OCI-LY7 (cell line): ENCODE results near the gene ZNF490. TPM values are rescaled to one million over a fixed set of nuclear protein-coding genes. Genes with fewer than 3 reads are reported as not detected.

Experiments
- BruUV-seq: library from RNA; stranded (reverse); fragments of 400-500 nt; replicated peaks from 2 replicates; lab custom pipeline; 2021; lab: Mats Ljungman, UMichigan
- CTCF ChIA-PET: fragments of 300-600 bp; sonication (Branson Sonifier 250); formaldehyde crosslinking; loops from one replicate; lab custom pipeline; 2022; ENCODE audit warnings: antibody characterized with exemption; ENCODE audit not compliant: unreplicated experiment; lab: Charles Lee
- POLR2A ChIA-PET: fragments of 300-600 bp; sonication (Branson Sonifier 250); formaldehyde crosslinking; loops from one replicate; lab custom pipeline; 2022; ENCODE audit warnings: antibody characterized with exemption; lab: Charles Lee
- DNase-seq: peaks from one replicate; pipeline ENCODE4 v3.0.0-alpha.2; 2015; ENCODE audit warnings: low spot score
- H2AFZ ChIP-seq: fragments of 200-600 bp; sonication (generic), shearing (Covaris generic); 2 replicates; pipeline ENCODE4 v1.6.1; 2014; ENCODE audit warnings: mild to moderate bottlenecking, antibody characterized with exemption, low read length, moderate library complexity
- H3K27ac ChIP-seq: fragments of 200-600 bp; sonication (generic); 2 replicates; pipeline ENCODE4 v1.5.1; 2014; ENCODE audit warnings: mixed run types, low read depth, mild to moderate bottlenecking, moderate library complexity, low read length, inconsistent platforms; ENCODE audit not compliant: poor library complexity, severe bottlenecking
- H3K36me3 ChIP-seq: fragments of 200-600 bp; sonication (generic); 2 replicates; pipeline ENCODE4 v1.6.1; 2014; ENCODE audit warnings: mild to moderate bottlenecking, antibody characterized with exemption, low read length, moderate library complexity, mixed read lengths; ENCODE audit not compliant: insufficient read depth
- H3K4me1 ChIP-seq: fragments of 200-600 bp; sonication (generic); 2 replicates; pipeline ENCODE4 v1.5.1; 2014; ENCODE audit warnings: mild to moderate bottlenecking, low read length; ENCODE audit not compliant: insufficient read depth, poor library complexity, severe bottlenecking
- H3K4me2 ChIP-seq: fragments of 200-600 bp; sonication (generic); 2 replicates; pipeline ENCODE4 v1.6.1; 2014; ENCODE audit warnings: mild to moderate bottlenecking, low read length
- H3K4me3 ChIP-seq: fragments of 200-600 bp; sonication (generic); 2 replicates; pipeline ENCODE4 v1.5.1; 2014; ENCODE audit warnings: mild to moderate bottlenecking, low read depth, low read length; ENCODE audit not compliant: poor library complexity, severe bottlenecking
- H3K79me2 ChIP-seq: fragments of 200-600 bp; sonication (generic); 2 replicates; pipeline ENCODE4 v1.6.1; 2016; ENCODE audit warnings: low read depth, mild to moderate bottlenecking, low read length, moderate library complexity, mixed read lengths; ENCODE audit not compliant: insufficient read depth
- H3K9me2 ChIP-seq: fragments of 200-600 bp; sonication (generic); 2 replicates; pipeline ENCODE4 v1.6.1; 2016; ENCODE audit warnings: mild to moderate bottlenecking, low read length, mixed read lengths; ENCODE audit not compliant: insufficient read depth
- H3K9me3 ChIP-seq: fragments of 200-600 bp; sonication (generic); 2 replicates; pipeline ENCODE4 v1.6.1; 2014; ENCODE audit warnings: mild to moderate bottlenecking, mixed run types, low read length, mixed read lengths
- H4K20me1 ChIP-seq: fragments of 200-600 bp; sonication (generic); 2 replicates; pipeline ENCODE4 v1.6.1; 2014; ENCODE audit warnings: mild to moderate bottlenecking, antibody characterized with exemption, low read length, moderate library complexity, mixed read lengths; ENCODE audit not compliant: insufficient read depth
- EZH2phosphoT487 ChIP-seq: fragments of 200-600 bp; sonication (generic); IDR thresholded peaks from 2 replicates; pipeline ENCODE4 v1.6.1; 2018; ENCODE audit warnings: low read depth, borderline replicate concordance, mild to moderate bottlenecking, mixed run types, antibody characterized with exemption, low read length, moderate library complexity, mixed read lengths
- intact Hi-C: fragments of 100-400 bp; cut with micrococcal nuclease; formaldehyde crosslinking; loops from one replicate; pipeline ENCODE4 v1.10.0; 2022; ENCODE audit not compliant: unreplicated experiment
- total RNA-seq, 2 experiments: library from RNA; depleted of rRNA in 1 of 2; stranded (reverse); fragments of >200 nt in 1 of 2; shearing (Covaris generic) in 1 of 2; gene quantifications; 2 replicates each; pipeline ENCODE4 v1.2.3, GENCODE V29; 2014 to 2022
- TF ChIP-seq, protein P1 (sequence below): fragments of 200-600 bp; sonication (generic); conservative IDR thresholded peaks from 2 replicates; pipeline ENCODE4 v1.5.1; 2014; ENCODE audit warnings: mild to moderate bottlenecking, antibody characterized with exemption, low read length, moderate library complexity, mixed read lengths

Gene ZNF490
- total RNA-seq, 2 experiments from 2014 or later = 8.1 to 8.6 TPM

- Histone ChIP-seq H3K79me2 (peaks cover 14% of the 10 kb centered on the region; the same call in 1 of the 2 replicates), H3K4me1 (peaks cover 40% of the 10 kb centered on the region), H2AFZ (peak overlapping the region; percentile 89; the same call in 1 of the 2 replicates), H3K36me3 (peaks cover 8% of the 10 kb centered on the region), H3K9me3 (no peaks in the 10 kb centered on the region), H4K20me1 (peaks cover 7% of the 10 kb centered on the region; the same call in 1 of the 2 replicates), H3K9me2 (no peaks in the 10 kb centered on the region), H3K4me2 (peak overlapping the region; percentile 84), H3K27ac (no peak overlapping the region), H3K4me3 (peak overlapping the region; percentile 90)
- DNase-seq = no peak
- no peak for TF ChIP-seq EZH2phosphoT487
- TF ChIP-seq, protein P1, sequence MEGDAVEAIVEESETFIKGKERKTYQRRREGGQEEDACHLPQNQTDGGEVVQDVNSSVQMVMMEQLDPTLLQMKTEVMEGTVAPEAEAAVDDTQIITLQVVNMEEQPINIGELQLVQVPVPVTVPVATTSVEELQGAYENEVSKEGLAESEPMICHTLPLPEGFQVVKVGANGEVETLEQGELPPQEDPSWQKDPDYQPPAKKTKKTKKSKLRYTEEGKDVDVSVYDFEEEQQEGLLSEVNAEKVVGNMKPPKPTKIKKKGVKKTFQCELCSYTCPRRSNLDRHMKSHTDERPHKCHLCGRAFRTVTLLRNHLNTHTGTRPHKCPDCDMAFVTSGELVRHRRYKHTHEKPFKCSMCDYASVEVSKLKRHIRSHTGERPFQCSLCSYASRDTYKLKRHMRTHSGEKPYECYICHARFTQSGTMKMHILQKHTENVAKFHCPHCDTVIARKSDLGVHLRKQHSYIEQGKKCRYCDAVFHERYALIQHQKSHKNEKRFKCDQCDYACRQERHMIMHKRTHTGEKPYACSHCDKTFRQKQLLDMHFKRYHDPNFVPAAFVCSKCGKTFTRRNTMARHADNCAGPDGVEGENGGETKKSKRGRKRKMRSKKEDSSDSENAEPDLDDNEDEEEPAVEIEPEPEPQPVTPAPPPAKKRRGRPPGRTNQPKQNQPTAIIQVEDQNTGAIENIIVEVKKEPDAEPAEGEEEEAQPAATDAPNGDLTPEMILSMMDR = no peak
- ChIA-PET CTCF (no interaction called here), POLR2A (interaction anchor here (0.6 kb wide), 1 partner anchor 570 kb away, joined by 3 read pairs; no protein-coding TSS in a partner anchor)
- intact Hi-C loops = loop anchor here (2.0 kb wide), 1 partner anchor 53 kb away; no protein-coding TSS in a partner anchor
- no TSS peak for BruUV-seq
These were observed 717 bp upstream of the ZNF490 start for GRCh38 chr19:12611361-12611699.

DNA sequence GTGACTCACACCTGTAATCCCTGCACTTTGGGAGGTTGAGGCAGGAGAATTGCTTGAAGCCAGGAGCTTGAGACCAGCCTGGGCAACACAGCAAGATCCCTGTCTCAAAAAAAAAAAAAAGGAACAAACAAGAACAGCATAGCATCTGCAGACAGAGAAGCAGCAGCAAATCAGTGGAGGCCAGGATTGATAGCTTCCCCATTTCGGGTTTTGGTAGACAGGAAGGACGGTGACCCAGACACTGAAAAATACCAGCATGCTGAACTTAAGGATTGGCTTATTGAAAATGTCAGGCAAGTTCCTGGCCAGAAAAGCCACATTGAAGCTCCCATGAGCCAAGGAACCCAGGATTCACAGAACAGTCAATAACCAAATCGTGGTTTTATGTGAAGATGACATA is 3.0 kb downstream of the ZNF490 start:
- DNase-seq = no peak
- CTCF ChIA-PET = interaction anchor here (0.6 kb wide), 1 partner anchor 33 kb away, joined by 3 read pairs; no protein-coding TSS in a partner anchor
- Histone ChIP-seq H3K4me2 (no peak overlapping the region), H2AFZ (no peak overlapping the region), H4K20me1 (peaks cover 5% of the 10 kb centered on the region; the same call in 1 of the 2 replicates), H3K9me2 (no peaks in the 10 kb centered on the region), H3K4me1 (peaks cover 24% of the 10 kb centered on the region), H3K36me3 (peaks cover 15% of the 10 kb centered on the region), H3K9me3 (no peaks in the 10 kb centered on the region), H3K27ac (no peak overlapping the region), H3K4me3 (no peak overlapping the region), H3K79me2 (peaks cover 11% of the 10 kb centered on the region; the same call in 1 of the 2 replicates)
- POLR2A ChIA-PET = no interaction called here
- no peak for TF ChIP-seq EZH2phosphoT487
- intact Hi-C loops = no loop called here
- no TSS peak for BruUV-seq

DNA sequence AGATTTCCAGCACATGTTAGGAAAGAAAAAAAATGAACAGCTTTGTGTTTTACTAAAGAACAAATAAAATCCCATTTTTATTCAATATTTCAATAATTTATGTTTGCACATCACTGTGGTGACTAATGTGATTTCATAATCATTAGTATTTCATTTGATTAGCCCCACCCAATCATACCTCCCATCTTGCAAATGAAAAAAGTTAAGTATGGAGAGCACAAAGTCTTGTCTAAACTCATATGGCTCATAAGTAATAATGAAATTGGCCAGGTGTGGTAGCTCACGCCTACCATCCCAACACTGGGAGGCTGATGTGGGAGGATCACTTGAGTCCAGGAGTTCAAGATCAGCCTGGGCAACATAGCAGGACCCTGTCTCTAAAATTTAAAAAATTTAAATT is 3.8 kb downstream of the ZNF490 start:
- H2AFZ ChIP-seq = no peak overlapping the region
- BruUV-seq = no TSS peak
- CTCF ChIA-PET = no interaction called here
- no peak overlapping the region for H3K4me2 ChIP-seq
- intact Hi-C loops = no loop called here
- no peak overlapping the region for H3K4me3 ChIP-seq
- H3K9me2 ChIP-seq = no peaks in the 10 kb centered on the region
- H3K27ac ChIP-seq = no peak overlapping the region
- POLR2A ChIA-PET = no interaction called here
- DNase-seq = no peak
- TF ChIP-seq EZH2phosphoT487 = no peak
- TF ChIP-seq, protein P1 = no peak
- peaks cover 8% of the 10 kb centered on the region; the same call in 1 of the 2 replicates for H3K79me2 ChIP-seq
- peaks cover 21% of the 10 kb centered on the region for H3K36me3 ChIP-seq
- H3K4me1 ChIP-seq = peaks cover 16% of the 10 kb centered on the region
- no peaks in the 10 kb centered on the region for H3K9me3 ChIP-seq
- H4K20me1 ChIP-seq = peaks cover 5% of the 10 kb centered on the region; the same call in 1 of the 2 replicates
